HFFc6 (cell line): Measurements from ENCODE around the gene KDM6A. TPM values are rescaled to one million over a fixed set of nuclear protein-coding genes. Genes with fewer than 3 reads are reported as not detected.
"Not testable (repeated sequence)": the region's sequence is repeated elsewhere in the genome, so short reads cannot be mapped to it uniquely, and the experiment has no call there.

ENCODE experiments used
- DNase-seq: peaks from one replicate; pipeline ENCODE4 v3.0.0-alpha.2; 2018
- H3K27ac Mint-ChIP-seq: 2 replicates; pipeline ENCODE4 v1.8.0; 2020; ENCODE audit warnings: mild to moderate bottlenecking, mixed read lengths
- H3K27me3 Mint-ChIP-seq: 2 replicates; pipeline ENCODE4 v1.8.0; 2021; ENCODE audit warnings: mild to moderate bottlenecking, moderate library complexity, mixed read lengths; ENCODE audit not compliant: insufficient read depth
- H3K36me3 Mint-ChIP-seq: 2 replicates; pipeline ENCODE4 v1.8.0; 2021; ENCODE audit warnings: low read depth, mixed read lengths
- H3K4me1 Mint-ChIP-seq: 2 replicates; pipeline ENCODE4 v1.8.0; 2020; ENCODE audit warnings: low read depth, mixed read lengths
- H3K4me3 Mint-ChIP-seq: 2 replicates; pipeline ENCODE4 v1.8.0; 2020; ENCODE audit warnings: mild to moderate bottlenecking, moderate library complexity, mixed read lengths
- H3K9me3 Mint-ChIP-seq: 2 replicates; pipeline ENCODE4 v1.8.0; 2020; ENCODE audit warnings: mild to moderate bottlenecking, mixed read lengths
- CTCF ChIP-seq: fragments of 200-600 bp; sonication (generic); IDR thresholded peaks from 2 replicates; pipeline ENCODE4 v1.5.0; 2021; ENCODE audit warnings: antibody characterized with exemption, mild to moderate bottlenecking
- total RNA-seq, 6 experiments: library from RNA; stranded (reverse); fragmentation: NEBNext Ultra II Directional; extraction: Animal tissue kit (Norgen Biotek cat#: 25700); gene quantifications; 2 replicates in 1 of 6; 3 replicates in 5 of 6; pipeline ENCODE4 v1.2.3, GENCODE V29; 2021

The KDM6A gene
- total RNA-seq, 6 experiments from 2014 or later: 6.4 to 14.3 (median 9.0) TPM

- no peak for DNase-seq
- Mint-ChIP-seq H3K36me3 (peaks cover 28% of the 10 kb centered on the region), H3K27me3 (no peaks in the 10 kb centered on the region), H3K4me3 (no peak overlapping the region), H3K9me3 (peaks cover 17% of the 10 kb centered on the region), H3K4me1 (no peaks in the 10 kb centered on the region), H3K27ac (no peak overlapping the region)
- no peak for TF ChIP-seq CTCF
These were observed 117.2 kb downstream of the KDM6A start for GRCh38 chrX:44989995-44990770.

DNA sequence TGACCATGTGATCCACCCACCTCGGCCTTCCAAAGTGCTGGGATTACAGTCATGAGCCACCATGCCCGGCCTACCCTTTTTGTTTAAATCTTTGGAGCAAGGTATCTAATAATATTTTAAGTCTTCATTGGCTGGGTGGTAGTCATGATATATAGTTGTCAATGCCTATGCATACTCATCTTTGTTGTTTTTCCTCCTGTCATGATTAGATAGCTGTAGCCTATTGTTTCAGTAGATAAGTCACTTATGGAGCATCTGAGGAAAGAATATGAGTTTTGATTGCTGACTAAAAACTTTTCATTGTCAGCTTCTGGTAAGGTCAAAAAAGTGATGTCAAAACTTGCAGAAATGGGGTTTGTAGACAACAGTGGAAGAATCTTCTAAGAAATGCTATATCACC, 119.8 kb downstream of the KDM6A start:
- H3K36me3 Mint-ChIP-seq: peaks cover 26% of the 10 kb centered on the region
- H3K9me3 Mint-ChIP-seq: peaks cover 4% of the 10 kb centered on the region
- no peak for TF ChIP-seq CTCF
- H3K4me3 Mint-ChIP-seq: no peak overlapping the region
- no peak for DNase-seq
- H3K4me1 Mint-ChIP-seq: no peaks in the 10 kb centered on the region; the same call in 1 of the 2 replicates
- H3K27me3 Mint-ChIP-seq: no peaks in the 10 kb centered on the region
- no peak overlapping the region for H3K27ac Mint-ChIP-seq

GRCh38 chrX:44996277-44996676, 123.3 kb downstream of the KDM6A start:
- Mint-ChIP-seq H3K4me3 (no peak overlapping the region), H3K27me3 (no peaks in the 10 kb centered on the region; the same call in 1 of the 2 replicates), H3K9me3 (no peaks in the 10 kb centered on the region), H3K36me3 (peaks cover 11% of the 10 kb centered on the region), H3K27ac (no peak overlapping the region), H3K4me1 (peaks cover 6% of the 10 kb centered on the region)
- no peak for DNase-seq
- no peak for TF ChIP-seq CTCF

GRCh38 chrX:44997282-44997812, 124.4 kb downstream of the KDM6A start:
- no peak overlapping the region for H3K4me3 Mint-ChIP-seq

DNA sequence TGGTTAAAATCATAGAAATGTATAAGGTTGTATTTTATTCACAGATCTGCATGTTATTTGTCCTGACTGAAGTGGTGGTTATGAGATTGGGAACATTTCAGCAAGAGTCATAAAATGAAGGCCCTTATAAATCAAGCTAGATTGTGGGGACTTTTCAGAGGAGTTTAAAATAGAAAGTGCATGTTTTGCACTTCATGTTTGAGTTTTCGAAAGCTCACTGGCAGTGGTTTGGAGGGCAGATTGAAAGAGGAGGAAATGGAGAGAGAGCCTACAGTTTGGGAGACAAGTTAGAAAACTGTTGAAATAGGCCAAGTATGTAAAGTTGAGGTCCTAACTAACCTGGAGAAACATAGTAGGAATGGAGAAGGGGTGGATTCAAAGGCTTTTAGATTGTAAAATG, 124.9 kb downstream of the KDM6A start:
- Mint-ChIP-seq H3K36me3 (peaks cover 11% of the 10 kb centered on the region), H3K4me3 (no peak overlapping the region), H3K9me3 (no peaks in the 10 kb centered on the region), H3K4me1 (peaks cover 17% of the 10 kb centered on the region), H3K27me3 (no peaks in the 10 kb centered on the region; the same call in 1 of the 2 replicates), H3K27ac (no peak overlapping the region; the same call in 1 of the 2 replicates)
- TF ChIP-seq CTCF: no peak
- no peak for DNase-seq

More at GRCh38 chrX:44997282-44997812, 124.4 kb downstream of the KDM6A start:
- no peak for DNase-seq
- Mint-ChIP-seq H3K4me1 (peaks cover 13% of the 10 kb centered on the region), H3K36me3 (peaks cover 11% of the 10 kb centered on the region), H3K27ac (no peak overlapping the region), H3K27me3 (no peaks in the 10 kb centered on the region; the same call in 1 of the 2 replicates), H3K9me3 (no peaks in the 10 kb centered on the region)
- TF ChIP-seq CTCF: no peak

DNA sequence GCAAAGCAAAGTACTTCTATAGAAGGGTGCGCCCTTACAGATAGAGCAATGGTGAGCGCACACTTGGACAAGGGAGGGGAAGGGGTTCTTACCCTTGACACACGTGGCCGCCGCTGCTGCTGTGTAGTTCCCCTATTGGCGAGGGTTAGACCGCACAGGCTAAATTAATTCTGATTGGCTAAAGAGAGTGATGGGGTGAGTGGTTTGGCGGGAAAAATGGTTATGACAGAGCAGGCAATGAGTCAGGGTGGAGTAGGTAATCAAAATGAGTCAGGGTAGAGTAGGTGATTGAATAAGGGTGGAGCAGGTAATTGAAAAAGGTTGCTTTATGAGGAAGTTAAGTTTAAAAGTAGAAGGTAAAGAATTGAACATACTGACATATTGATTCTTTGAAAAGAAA, 126.2 kb downstream of the KDM6A start:
- DNase-seq, H3K36me3 Mint-ChIP-seq, H3K27ac Mint-ChIP-seq, H3K4me3 Mint-ChIP-seq, H3K27me3 Mint-ChIP-seq, H3K9me3 Mint-ChIP-seq: not testable (repeated sequence)
- peaks cover 23% of the 10 kb centered on the region for H3K4me1 Mint-ChIP-seq

- not testable (repeated sequence) for H3K9me3 Mint-ChIP-seq, DNase-seq, H3K27me3 Mint-ChIP-seq, H3K4me3 Mint-ChIP-seq, H3K27ac Mint-ChIP-seq, H3K36me3 Mint-ChIP-seq
- peaks cover 23% of the 10 kb centered on the region for H3K4me1 Mint-ChIP-seq
These were observed 126.9 kb downstream of the KDM6A start for GRCh38 chrX:44999872-45000271.
